CD4-positive, alpha-beta T cell treated with Interleukin-10 for 1 hour (primary cell): ENCODE results near the gene SHISA6.
"Not testable (repeated sequence)": the region's sequence is repeated elsewhere in the genome, so short reads cannot be mapped to it uniquely, and the experiment has no call there.

Experiments used
- DNase-seq: peaks from one replicate; pipeline ENCODE4 v3.0.0-alpha.2; 2020

SHISA6 gene

GRCh38 chr17:11304568-11304967 lies 63.6 kb downstream of the SHISA6 start:
- no peak for DNase-seq

GRCh38 chr17:11305524-11305923 lies 64.5 kb downstream of the SHISA6 start:
- DNase-seq = no peak

- DNase-seq = no peak
These were observed 67.5 kb downstream of the SHISA6 start for GRCh38 chr17:11308531-11308930.

GRCh38 chr17:11309033-11309432 lies 68.0 kb downstream of the SHISA6 start:
- DNase-seq = no peak

GRCh38 chr17:11309850-11310249 lies 68.8 kb downstream of the SHISA6 start:
- DNase-seq = no peak

GRCh38 chr17:11316451-11316850 lies 75.4 kb downstream of the SHISA6 start:
- DNase-seq = not testable (repeated sequence)

GRCh38 chr17:11318207-11318606 lies 77.2 kb downstream of the SHISA6 start:
- no peak for DNase-seq

- no peak for DNase-seq
These were observed 78.9 kb downstream of the SHISA6 start for GRCh38 chr17:11319894-11320293.

- no peak for DNase-seq
These were observed 83.0 kb downstream of the SHISA6 start for GRCh38 chr17:11324021-11324420.

- no peak for DNase-seq
These were observed 83.9 kb downstream of the SHISA6 start for GRCh38 chr17:11324846-11325420.

- DNase-seq = no peak
These were observed 85.5 kb downstream of the SHISA6 start for GRCh38 chr17:11326492-11326891.

- DNase-seq = no peak
These were observed 87.8 kb downstream of the SHISA6 start for GRCh38 chr17:11328770-11329169.

GRCh38 chr17:11330006-11330405 lies 89.0 kb downstream of the SHISA6 start:
- no peak for DNase-seq

- no peak for DNase-seq
These were observed 89.8 kb downstream of the SHISA6 start for GRCh38 chr17:11330826-11331225.

- no peak for DNase-seq
These were observed 90.8 kb downstream of the SHISA6 start for GRCh38 chr17:11331547-11332513.

GRCh38 chr17:11332706-11333105 lies 91.7 kb downstream of the SHISA6 start:
- no peak for DNase-seq

GRCh38 chr17:11334493-11334892 lies 93.5 kb downstream of the SHISA6 start:
- no peak for DNase-seq

GRCh38 chr17:11336290-11336689 lies 95.3 kb downstream of the SHISA6 start:
- no peak for DNase-seq

GRCh38 chr17:11340803-11341202 lies 99.8 kb downstream of the SHISA6 start:
- DNase-seq = no peak

- no peak for DNase-seq
These were observed 101.1 kb downstream of the SHISA6 start for GRCh38 chr17:11342138-11342537.

- DNase-seq = no peak
These were observed 108.1 kb downstream of the SHISA6 start for GRCh38 chr17:11349106-11349505.

- no peak for DNase-seq
These were observed 110.5 kb downstream of the SHISA6 start for GRCh38 chr17:11351479-11351878.

GRCh38 chr17:11353601-11354000 lies 112.6 kb downstream of the SHISA6 start:
- no peak for DNase-seq

- no peak for DNase-seq
These were observed 115.4 kb downstream of the SHISA6 start for GRCh38 chr17:11356371-11356770.
